Measurements from ENCODE around the gene MGLL.

- TF ChIP-seq EZH2phosphoT487 (IDR thresholded peaks at IDR 0.05; ENCODE audit: insufficient read depth, low read depth) (no peak), EZH2 (IDR thresholded peaks at IDR 0.05; ENCODE audit: insufficient read depth, poor library complexity, severe bottlenecking) (no peak)
Measured at GRCh38 chr3:127822682-127823425, 539 bp upstream of the MGLL start.
